Right ventricle myocardium inferior (tissue), 1 donor: ENCODE results near the gene ATP5F1D. TPM values are rescaled to one million over a fixed set of nuclear protein-coding genes. Genes with fewer than 3 reads are reported as not detected.

Experiments used
- ATAC-seq: fragments of 200-7000 bp; cut with Tn5 transposase; one replicate; pipeline ENCODE4 v1.9.1; 2020; ENCODE audit warnings: mild to moderate bottlenecking, moderate library complexity
- DNase-seq: peaks from one replicate; pipeline ENCODE4 v3.0.0; 2021; ENCODE audit errors: missing footprints
- intact Hi-C: fragments of 100-400 bp; cut with DNase I; formaldehyde crosslinking; loops from one replicate; pipeline ENCODE4 v1.11.0; 2022
- total RNA-seq: library from RNA; stranded (reverse); fragmentation: NEBNext Ultra II Directional; extraction: Animal tissue kit (Norgen Biotek cat#: 25700); gene quantifications from one replicate; pipeline ENCODE4 v1.2.1, GENCODE V29; 2021
- donor health status: DM: no; HTN: yes; CAD: no; lungs with severe emphysema.

The ATP5F1D gene
- total RNA-seq, 1 donor from 2014 or later = 656 TPM

- DNase-seq (no peak), ATAC-seq (no peak)
- intact Hi-C loops = no loop called here
Observed at GRCh38 chr19:1229056-1229923, 12.3 kb upstream of the ATP5F1D start.

DNA sequence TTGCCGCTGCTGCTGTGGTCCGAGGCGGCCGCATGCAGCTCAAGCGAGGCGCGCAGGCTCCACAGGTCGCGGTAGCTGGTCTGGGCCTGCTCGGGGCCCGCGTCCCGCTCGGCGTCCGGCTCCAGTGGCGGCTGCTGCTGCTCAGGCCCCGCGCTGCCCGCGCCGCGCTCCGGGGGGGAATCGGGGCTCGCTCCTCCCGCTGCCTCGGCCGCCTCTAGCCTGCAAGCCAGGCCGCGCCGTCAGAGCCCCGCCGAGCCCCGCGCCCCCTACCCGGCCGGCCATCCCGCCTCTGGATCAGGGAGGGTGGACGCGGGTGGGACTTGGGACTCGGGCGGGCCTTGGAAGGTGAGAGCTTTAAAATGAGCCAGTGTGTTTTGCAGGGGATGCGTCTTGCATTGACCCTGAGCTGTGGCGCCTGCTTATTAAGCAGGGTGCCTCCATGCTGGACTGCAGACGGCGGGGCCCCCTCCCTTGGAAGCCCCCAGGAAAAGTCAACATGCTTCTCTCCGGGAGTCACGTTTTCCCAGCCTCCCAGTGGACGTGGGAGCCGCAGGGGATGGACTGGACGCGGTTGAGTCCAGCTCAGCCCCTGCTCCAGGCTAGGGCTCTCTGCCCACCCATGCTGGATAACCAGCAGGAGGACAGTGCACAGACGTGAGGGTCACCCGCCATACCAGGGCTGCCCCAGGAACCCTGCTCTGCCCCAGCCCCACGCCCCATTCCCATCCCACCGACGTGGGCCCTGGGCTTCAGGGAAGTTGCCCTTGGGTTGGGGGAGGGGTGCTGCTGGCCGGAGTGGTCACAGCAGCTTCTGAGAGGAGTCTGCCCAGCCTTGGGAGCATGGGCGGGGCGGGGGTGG is 11.4 kb upstream of the ATP5F1D start:
- intact Hi-C loops = no loop called here

DNA sequence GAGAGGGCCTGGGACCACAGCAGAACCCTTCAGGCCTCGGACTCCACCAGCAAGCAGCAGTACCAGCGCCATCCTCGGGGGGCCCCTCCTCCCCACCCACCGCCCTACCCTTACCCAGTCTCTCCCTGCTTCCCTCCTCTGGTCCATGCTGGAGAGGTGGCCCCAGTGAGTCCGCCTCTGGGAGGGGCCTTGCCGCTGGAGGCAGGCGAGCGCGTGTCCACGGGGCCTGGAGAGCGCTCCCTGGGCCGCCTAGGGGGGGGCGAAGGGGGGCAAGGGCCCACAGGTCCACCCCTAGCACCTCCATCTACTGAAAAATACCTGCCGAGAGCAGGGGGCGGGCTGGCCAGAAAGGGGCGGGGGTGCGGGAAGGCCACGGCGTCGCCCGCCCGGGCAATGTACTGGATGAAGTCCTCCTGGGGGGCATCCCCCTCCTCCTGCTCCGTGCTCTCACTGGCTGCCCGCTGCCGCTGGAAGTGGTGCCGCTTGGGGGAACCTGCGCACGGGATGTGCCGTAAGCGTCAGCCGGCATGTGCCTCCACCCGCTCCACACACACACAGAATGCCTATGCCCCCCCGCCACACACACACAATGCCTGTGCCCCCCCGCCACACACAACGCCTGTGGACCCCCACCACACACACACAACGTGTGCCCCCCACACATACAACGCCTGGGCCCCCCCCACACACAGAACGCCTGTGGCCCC is 10.6 kb upstream of the ATP5F1D start:
- intact Hi-C loops = no loop called here
- ATAC-seq (no peak), DNase-seq (no peak)

More for the DNA sequence above, 11.4 kb upstream of the ATP5F1D start:
- DNase-seq (no peak), ATAC-seq (no peak)

- ATAC-seq (no peak), DNase-seq (no peak)
- intact Hi-C loops = no loop called here
Observed at GRCh38 chr19:1231729-1232637, 9.6 kb upstream of the ATP5F1D start.

GRCh38 chr19:1232652-1233072 is 8.9 kb upstream of the ATP5F1D start:
- no peak for DNase-seq
- no peak for ATAC-seq
- intact Hi-C loops = no loop called here

DNA sequence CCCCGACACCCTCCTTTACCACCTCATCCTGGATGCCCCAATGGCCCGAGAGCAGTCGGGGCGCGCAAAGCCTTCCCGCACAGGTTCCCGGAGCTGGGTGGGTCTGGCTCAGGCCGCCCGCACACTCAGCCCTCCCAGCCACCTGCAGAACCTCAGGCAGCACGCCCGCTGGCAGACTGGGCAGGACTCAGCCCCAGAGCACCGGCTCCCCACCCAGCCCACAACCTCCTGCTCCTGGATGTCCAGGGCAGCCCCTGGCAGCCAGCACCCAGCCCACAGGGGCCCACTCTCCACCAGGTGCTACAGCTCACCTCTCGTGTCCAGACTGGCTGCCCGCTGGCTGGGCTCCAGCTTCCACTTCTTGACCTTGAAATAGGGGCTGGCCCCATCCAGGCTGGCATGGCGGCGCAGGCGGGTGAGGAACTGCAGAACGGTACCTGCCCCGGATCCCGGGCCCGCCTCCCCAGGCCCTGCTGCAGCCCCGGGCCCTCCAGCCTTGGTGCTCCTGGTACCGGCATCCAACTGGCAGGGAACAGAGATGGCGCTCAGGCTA is 8.4 kb upstream of the ATP5F1D start:
- DNase-seq = no peak
- intact Hi-C loops = no loop called here
- no peak for ATAC-seq

GRCh38 chr19:1234051-1234954 is 7.2 kb upstream of the ATP5F1D start:
- intact Hi-C loops = no loop called here
- no peak for ATAC-seq
- no peak for DNase-seq

GRCh38 chr19:1234955-1235380 is 6.6 kb upstream of the ATP5F1D start:
- DNase-seq = no peak
- intact Hi-C loops = no loop called here
- ATAC-seq = no peak

- DNase-seq (no peak), ATAC-seq (no peak)
- intact Hi-C loops = no loop called here
Observed at GRCh38 chr19:1235625-1236538, 5.7 kb upstream of the ATP5F1D start.

- intact Hi-C loops = no loop called here
- DNase-seq (no peak), ATAC-seq (no peak)
Observed at GRCh38 chr19:1236576-1236975, 5.0 kb upstream of the ATP5F1D start.

- no peak for ATAC-seq
- intact Hi-C loops = no loop called here
- no peak for DNase-seq
Observed at GRCh38 chr19:1237027-1237659, 4.4 kb upstream of the ATP5F1D start.

DNA sequence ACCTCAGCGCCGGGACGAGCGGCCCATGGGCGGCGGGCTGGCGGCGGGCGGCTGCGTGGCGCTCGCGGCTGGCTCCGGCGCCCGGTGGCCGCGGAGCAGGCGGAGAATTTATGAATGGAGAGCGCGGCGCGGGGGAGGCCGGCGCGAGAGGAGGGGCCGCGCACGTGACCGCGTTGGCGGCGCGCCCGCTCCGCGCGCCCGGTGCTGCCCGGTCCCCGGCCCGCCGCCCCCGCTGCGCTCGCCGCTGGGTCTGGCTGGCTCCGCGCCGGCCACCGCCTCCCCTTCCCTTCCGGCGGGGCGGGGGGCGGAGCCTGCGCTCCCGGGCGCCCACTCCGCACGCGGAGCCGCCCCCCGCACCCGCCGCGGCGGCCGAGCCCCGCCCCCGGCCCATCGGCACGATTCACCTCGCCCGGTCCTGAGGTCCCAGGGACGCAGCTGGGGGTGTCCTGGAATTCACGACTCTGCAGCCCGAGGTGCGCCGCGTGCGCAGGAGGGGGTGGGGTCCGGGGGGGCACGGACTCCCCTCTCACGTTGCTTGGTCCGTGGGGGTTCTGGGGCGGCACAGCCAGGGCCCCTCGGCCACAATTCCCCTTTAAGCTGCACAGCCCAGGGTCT is 3.7 kb upstream of the ATP5F1D start, which contains the start of gene CBARP:
Gene CBARP, minus strand, starts transcription at position 252 of the 615 bp plus-strand sequence. CDS start 1,905 bp downstream, outside the sequence.
- ATAC-seq = no peak
- no peak for DNase-seq
- intact Hi-C loops = no loop called here

- DNase-seq (no peak), ATAC-seq (no peak)
- intact Hi-C loops = no loop called here
Observed at GRCh38 chr19:1238369-1239303, 2.9 kb upstream of the ATP5F1D start.

- intact Hi-C loops = no loop called here
- no peak for ATAC-seq
Observed at GRCh38 chr19:1239420-1239795, 2.1 kb upstream of the ATP5F1D start.

More at GRCh38 chr19:1239420-1239795, 2.1 kb upstream of the ATP5F1D start:
- no peak for DNase-seq
